GM21786 (cell line): ENCODE measurements around the gene SMS.

Experiments
- ATAC-seq: cut with Tn5 transposase; IDR thresholded peaks from one replicate; pipeline ENCODE4 v1.9.1; 2021; ENCODE audit not compliant: unreplicated experiment

SMS gene

DNA sequence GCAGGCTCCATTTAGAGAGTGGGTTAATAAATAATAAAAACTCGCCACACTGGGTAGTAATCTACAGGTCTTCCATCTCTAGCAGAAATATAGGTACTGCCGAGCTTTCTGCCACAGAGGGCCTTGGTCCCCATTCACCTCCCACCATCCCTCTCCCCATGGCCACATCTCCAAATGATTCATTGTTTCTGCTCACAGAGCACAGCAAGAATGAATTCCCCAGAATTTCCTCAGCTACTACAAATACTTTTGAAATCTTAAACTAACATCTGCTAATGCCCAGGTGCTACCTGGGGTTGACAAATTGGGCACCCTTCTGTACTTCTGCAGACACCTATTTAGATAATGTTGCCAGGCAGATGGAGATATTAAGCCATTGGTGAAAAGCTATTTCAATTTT is 96.7 kb downstream of the SMS start:
- ATAC-seq, result no peak

DNA sequence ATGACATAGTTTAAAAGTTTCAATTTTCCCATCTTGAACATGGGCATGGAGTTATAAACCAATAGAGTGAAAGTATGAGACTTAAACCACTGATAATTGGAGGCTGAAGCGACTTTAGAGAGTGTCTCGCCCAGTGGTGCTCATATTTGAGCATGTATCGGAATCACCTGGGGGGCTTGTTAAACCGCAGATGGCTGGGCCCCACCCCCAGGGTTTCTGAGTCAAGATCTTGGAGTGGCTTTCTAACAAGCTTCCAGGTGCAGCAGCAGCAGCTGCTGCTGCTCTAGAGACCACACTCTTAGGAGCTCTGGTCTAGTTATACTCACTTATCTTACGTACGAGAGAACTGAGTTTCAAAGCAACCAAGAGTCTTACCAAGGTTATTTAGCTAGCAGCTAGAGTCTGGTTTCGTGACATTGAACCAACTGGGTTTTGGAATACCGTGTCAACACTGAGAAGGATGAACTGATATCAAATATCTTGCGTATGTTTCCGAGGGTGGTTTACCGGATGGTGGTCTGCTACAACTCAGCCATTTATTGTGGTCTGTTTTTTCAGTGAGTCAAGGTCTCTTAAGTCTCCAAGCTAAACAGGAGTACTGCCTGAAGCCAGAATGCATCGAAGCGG is 97.5 kb downstream of the SMS start:
- ATAC-seq, result no peak

DNA sequence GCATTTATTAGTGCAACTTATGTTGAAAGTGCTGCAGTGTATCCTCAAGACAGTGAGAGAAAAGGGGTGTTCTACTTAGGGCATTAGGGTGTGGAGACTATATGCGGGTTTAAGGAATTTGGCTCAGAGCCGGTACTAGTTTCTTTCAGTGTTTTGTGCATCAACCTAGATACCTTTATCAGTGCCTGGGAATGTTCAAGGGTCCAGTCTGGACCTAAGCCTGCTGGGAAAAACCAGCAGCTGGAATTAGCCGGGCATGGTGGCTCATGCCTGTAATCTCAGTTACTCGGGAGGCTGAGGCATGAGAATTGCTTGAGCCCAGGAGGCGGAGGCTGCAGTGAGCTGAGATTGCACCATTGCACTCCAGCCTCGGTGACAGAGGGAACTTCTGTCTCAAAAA is 99.0 kb downstream of the SMS start:
- ATAC-seq, result no peak

DNA sequence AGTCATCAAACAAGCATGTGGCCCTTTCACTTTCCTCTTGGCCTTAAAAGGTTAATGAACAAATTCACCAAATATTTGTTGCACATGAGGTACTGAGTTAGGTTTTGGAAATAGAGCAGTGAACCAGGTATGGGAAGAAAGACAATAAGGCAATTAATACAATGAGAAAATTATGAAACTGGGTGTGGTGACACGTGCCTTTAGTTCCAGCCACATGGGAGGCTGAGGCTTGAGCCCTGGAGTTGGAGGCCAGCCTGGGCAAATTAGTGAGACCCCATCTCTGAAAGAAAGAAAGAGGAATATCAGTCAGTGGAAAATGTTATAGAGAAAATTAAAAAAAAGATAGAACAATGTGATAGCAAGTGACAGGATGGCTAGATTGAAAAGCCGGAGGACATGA is 99.7 kb downstream of the SMS start:
- ATAC-seq, result no peak

DNA sequence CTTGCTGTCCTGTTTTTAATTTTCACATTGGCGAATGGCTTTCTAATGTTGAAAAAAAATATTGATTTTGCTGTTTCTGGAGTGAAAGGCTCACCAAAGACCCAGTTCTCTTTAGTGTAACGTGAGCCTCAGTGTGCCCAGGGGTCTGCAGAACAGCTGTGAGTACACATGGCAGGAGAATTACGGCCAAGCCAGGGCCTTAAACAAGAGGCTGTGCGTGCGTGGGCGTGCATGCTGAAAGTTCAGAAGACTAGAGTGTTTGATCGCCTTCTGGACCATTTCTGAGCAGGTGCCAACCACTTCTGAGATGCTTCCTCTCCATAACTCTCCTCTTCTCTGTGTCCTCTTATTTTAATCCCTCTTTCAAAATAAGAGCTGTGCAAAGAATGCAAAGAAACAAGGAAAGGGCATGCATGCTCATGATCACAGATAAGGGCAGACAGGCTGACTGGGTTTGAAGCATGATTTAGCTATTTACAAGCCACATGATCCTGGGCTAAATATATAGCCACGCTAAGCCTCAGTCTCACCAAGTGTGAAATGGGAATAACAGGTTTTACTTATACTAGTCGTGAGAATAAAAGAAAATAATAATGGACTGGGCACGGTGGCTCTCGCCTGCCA is 101.5 kb downstream of the SMS start:
- no peak for ATAC-seq

DNA sequence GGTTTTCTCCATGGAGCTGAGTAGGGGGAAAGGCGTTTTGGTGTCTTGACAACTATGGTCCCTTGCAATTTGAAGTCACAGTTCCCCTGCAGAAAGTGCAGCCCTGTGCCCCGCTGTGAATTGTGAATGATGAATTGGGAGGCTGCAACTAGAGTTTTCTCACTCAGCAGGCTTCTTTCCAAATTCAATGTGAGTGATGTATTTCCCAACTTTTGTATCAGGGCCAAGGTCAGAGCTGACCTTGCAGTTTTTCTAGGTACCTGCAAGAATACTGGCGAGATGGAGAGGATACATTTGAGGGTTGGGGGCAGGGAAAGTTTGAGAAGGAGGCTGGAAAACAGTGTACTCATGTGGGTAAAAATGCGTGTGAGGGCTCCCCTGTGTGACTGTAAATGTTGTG is 103.4 kb downstream of the SMS start:
- no peak for ATAC-seq
